Measurements from ENCODE around the gene CLIC6. TPM values are rescaled to one million over a fixed set of nuclear protein-coding genes. Genes with fewer than 3 reads are reported as not detected.

CLIC6 gene
- total RNA-seq, 1 donor from 2014 or later, result 11.2 TPM

- intact Hi-C loops (cut with micrococcal nuclease), result no loop called here
- ATAC-seq (peak; percentile 95), DNase-seq (peak; percentile 72)
Measured at GRCh38 chr21:34745557-34746255, 76.9 kb downstream of the CLIC6 start.

GRCh38 chr21:34748862-34749261 is 80.1 kb downstream of the CLIC6 start:
- no peak for DNase-seq
- no peak for ATAC-seq
- intact Hi-C loops (cut with micrococcal nuclease), result no loop called here

GRCh38 chr21:34754690-34755647 is 86.2 kb downstream of the CLIC6 start:
- intact Hi-C loops (cut with micrococcal nuclease), result no loop called here
- DNase-seq, result no peak
- no peak for ATAC-seq

- intact Hi-C loops (cut with micrococcal nuclease), result no loop called here
- DNase-seq, result no peak
- no peak for ATAC-seq
Measured at GRCh38 chr21:34761758-34762330, 93.0 kb downstream of the CLIC6 start.

GRCh38 chr21:34762786-34763185 is 94.0 kb downstream of the CLIC6 start:
- ATAC-seq (no peak), DNase-seq (no peak)
- intact Hi-C loops (cut with micrococcal nuclease), result no loop called here

GRCh38 chr21:34764715-34765284 is 96.0 kb downstream of the CLIC6 start:
- no peak for DNase-seq
- ATAC-seq, result no peak
- intact Hi-C loops (cut with micrococcal nuclease), result no loop called here

GRCh38 chr21:34765619-34766018 is 96.8 kb downstream of the CLIC6 start:
- intact Hi-C loops (cut with micrococcal nuclease), result no loop called here
- ATAC-seq, result no peak
- DNase-seq, result no peak

- no peak for DNase-seq
- ATAC-seq, result no peak
- intact Hi-C loops (cut with micrococcal nuclease), result no loop called here
Measured at GRCh38 chr21:34766862-34767261, 98.1 kb downstream of the CLIC6 start.

Other genes with a start within 250 kb of the CLIC6 start
- gene SMIM34, start 245.0 kb upstream of the CLIC6 start, total RNA-seq, result not detected
- 5.3 TPM for gene KCNE1, start 156.8 kb upstream of the CLIC6 start, total RNA-seq
- 36.7 TPM for gene RCAN1, start 53.9 kb upstream of the CLIC6 start, total RNA-seq

All from left ventricle myocardium superior (tissue), 1 donor.